Neural cell (in vitro differentiated cells): ENCODE data around the gene AFAP1.

Experiments used
- CTCF ChIP-seq: fragments of 450-650 bp; IDR thresholded peaks from 2 replicates; pipeline ENCODE4 v1.5.1; 2014; ENCODE audit warnings: antibody characterized with exemption, mild to moderate bottlenecking, moderate library complexity; ENCODE audit not compliant: poor library complexity, severe bottlenecking
- EP300 ChIP-seq: fragments of 450-650 bp; conservative IDR thresholded peaks from 2 replicates; pipeline ENCODE4 v1.6.1; 2014; ENCODE audit warnings: antibody characterized with exemption, mild to moderate bottlenecking, moderate library complexity; ENCODE audit not compliant: poor library complexity, severe bottlenecking
- EZH2 ChIP-seq: fragments of 200-600, 300-800 bp; shearing (Covaris generic), sonication (generic); IDR thresholded peaks from 2 replicates; pipeline ENCODE4 v1.6.1; 2014; ENCODE audit warnings: antibody characterized with exemption, low read length, borderline replicate concordance, mild to moderate bottlenecking; ENCODE audit not compliant: insufficient read depth, poor library complexity, severe bottlenecking
- MXI1 ChIP-seq: fragments of 450-650 bp; conservative IDR thresholded peaks from 2 replicates; pipeline ENCODE4 v1.6.1; 2014; ENCODE audit warnings: antibody characterized with exemption, mild to moderate bottlenecking; ENCODE audit not compliant: poor library complexity, severe bottlenecking
- POLR2AphosphoS5 ChIP-seq: IDR thresholded peaks from 2 replicates; pipeline ENCODE4 v1.6.1; 2012
- RAD21 ChIP-seq: fragments of 450-650 bp; conservative IDR thresholded peaks from 2 replicates; pipeline ENCODE4 v1.6.1; 2014; ENCODE audit warnings: antibody characterized with exemption, mild to moderate bottlenecking, moderate library complexity
- SMC3 ChIP-seq: fragments of 450-650 bp; conservative IDR thresholded peaks from 2 replicates; pipeline ENCODE4 v1.6.1; 2014; ENCODE audit warnings: antibody characterized with exemption, mild to moderate bottlenecking, moderate library complexity; ENCODE audit not compliant: poor library complexity

- no peak for TF ChIP-seq MXI1
- TF ChIP-seq CTCF = no peak
- TF ChIP-seq EZH2 = no peak
- TF ChIP-seq EP300 = no peak
- TF ChIP-seq SMC3 = no peak
- no peak for TF ChIP-seq RAD21
- no peak for TF ChIP-seq POLR2AphosphoS5
These were observed 34.8 kb upstream of the AFAP1 start for GRCh38 chr4:7974425-7974824.
